ENCODE results near the gene CDH4. TPM values are rescaled to one million over a fixed set of nuclear protein-coding genes. Genes with fewer than 3 reads are reported as not detected.
"Not testable (repeated sequence)": the region's sequence is repeated elsewhere in the genome, so short reads cannot be mapped to it uniquely, and the experiment has no call there.

The CDH4 gene
- total RNA-seq, 2 experiments from 2014 or later: 0.10 to 0.15 TPM

- Mint-ChIP-seq H3K36me3 (ENCODE audit: low read depth) (no peaks in the 10 kb centered on the region), H3K4me1 (ENCODE audit: low read depth) (no peaks in the 10 kb centered on the region), H3K4me3 (no peak overlapping the region), H3K27me3 (ENCODE audit: low read depth) (peaks cover 13% of the 10 kb centered on the region), H3K27ac (no peak overlapping the region), H3K9me3 (peaks cover 2% of the 10 kb centered on the region)
- no peak for DNase-seq
- intact Hi-C loops (cut with micrococcal nuclease): no loop called here
- CTCF ChIA-PET: interaction anchor here (0.7 to 1.2 kb wide), 2 partner anchors 47 to 341 kb away, joined by 3 read pairs; no protein-coding TSS in a partner anchor
Measured at GRCh38 chr20:61478094-61478493, 226.0 kb downstream of the CDH4 start.

DNA sequence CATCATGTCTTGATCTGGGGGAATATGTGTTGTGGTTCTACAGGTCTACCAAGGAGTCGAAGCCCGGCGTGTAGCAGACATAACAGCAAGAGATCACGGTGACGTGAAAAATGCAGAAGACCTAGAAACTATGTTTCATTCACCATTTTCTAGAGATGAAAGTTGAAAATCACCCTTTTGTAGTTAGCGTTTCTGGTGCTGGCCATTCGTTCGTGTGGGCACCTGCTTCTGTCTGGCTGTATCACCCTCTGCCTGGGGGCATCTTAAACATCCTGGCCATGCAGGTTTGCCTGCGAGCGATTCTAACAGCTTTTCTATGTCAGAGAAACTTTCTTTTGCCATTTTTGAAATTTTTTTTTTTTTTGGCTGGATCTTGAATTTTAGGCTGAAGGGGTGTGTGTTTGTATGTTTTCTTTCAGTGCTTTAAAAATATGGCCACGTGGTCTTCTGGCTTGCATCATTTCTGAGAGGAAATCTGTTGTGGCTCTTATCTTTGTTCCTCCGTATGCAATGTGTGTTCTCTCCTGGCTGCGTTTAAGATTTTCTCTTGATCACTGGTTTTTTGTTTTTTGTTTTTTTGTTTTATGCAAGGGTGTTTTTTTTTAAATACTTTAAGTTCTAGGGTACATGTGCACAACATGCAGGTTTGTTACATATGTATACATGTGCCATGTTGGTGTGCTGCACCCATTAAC lies 226.7 kb downstream of the CDH4 start:
- Mint-ChIP-seq H3K27ac (no peak overlapping the region), H3K4me1 (ENCODE audit: low read depth) (no peaks in the 10 kb centered on the region), H3K9me3 (peaks cover 2% of the 10 kb centered on the region), H3K4me3 (no peak overlapping the region), H3K36me3 (ENCODE audit: low read depth) (no peaks in the 10 kb centered on the region), H3K27me3 (ENCODE audit: low read depth) (peaks cover 13% of the 10 kb centered on the region)
- CTCF ChIA-PET: no interaction called here
- intact Hi-C loops (cut with micrococcal nuclease): no loop called here
- no peak for DNase-seq

- H3K4me3 Mint-ChIP-seq; H3K9me3 Mint-ChIP-seq; DNase-seq; CTCF ChIA-PET; H3K4me1 Mint-ChIP-seq (ENCODE audit: low read depth); H3K27ac Mint-ChIP-seq; intact Hi-C loops (cut with micrococcal nuclease); H3K36me3 Mint-ChIP-seq (ENCODE audit: low read depth): not testable (repeated sequence)
- peaks cover 13% of the 10 kb centered on the region for H3K27me3 Mint-ChIP-seq (ENCODE audit: low read depth)
Measured at GRCh38 chr20:61479433-61479832, 227.4 kb downstream of the CDH4 start.

DNA sequence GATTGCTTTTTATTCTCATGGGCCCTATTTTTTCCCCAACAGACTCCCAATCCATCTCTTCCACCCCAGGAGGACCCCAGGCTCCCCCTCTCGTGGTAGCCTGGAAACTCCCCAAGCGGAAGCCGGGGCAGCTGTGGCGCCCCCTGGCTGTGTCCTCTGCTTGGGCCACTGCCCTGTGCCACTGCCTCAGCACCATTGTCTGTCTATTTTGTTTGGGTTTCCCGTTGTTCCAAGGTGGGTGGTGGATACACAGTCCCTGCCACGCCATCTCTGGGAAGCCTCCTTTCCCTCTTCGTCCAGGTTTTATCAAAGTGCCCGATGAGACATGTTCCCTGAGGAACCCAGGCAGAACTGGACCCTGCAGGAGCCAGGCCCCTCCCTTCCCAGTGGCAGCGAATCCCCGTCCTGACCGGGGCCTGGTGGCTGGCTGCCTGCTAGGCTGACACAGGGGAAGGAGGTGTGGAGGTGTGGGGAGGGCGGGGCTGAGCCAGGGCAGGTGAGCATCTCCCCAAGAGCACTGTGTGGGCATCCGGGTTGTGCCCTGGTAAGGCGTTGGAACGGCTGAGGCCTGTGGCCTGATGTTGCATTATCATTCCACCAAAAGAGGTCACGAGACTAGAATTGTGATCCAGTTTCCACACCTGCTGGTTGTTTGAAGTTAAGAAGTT lies 228.2 kb downstream of the CDH4 start:
- CTCF ChIA-PET: no interaction called here
- Mint-ChIP-seq H3K9me3 (peaks cover 2% of the 10 kb centered on the region), H3K27ac (no peak overlapping the region), H3K4me1 (ENCODE audit: low read depth) (no peaks in the 10 kb centered on the region), H3K27me3 (ENCODE audit: low read depth) (peaks cover 13% of the 10 kb centered on the region), H3K36me3 (ENCODE audit: low read depth) (no peaks in the 10 kb centered on the region), H3K4me3 (no peak overlapping the region)
- intact Hi-C loops (cut with micrococcal nuclease): no loop called here
- no peak for DNase-seq

- H3K4me1 Mint-ChIP-seq (ENCODE audit: low read depth): no peaks in the 10 kb centered on the region
- peaks cover 7% of the 10 kb centered on the region for H3K27me3 Mint-ChIP-seq (ENCODE audit: low read depth)
- peaks cover 2% of the 10 kb centered on the region for H3K9me3 Mint-ChIP-seq
- DNase-seq: no peak
- no peak overlapping the region for H3K27ac Mint-ChIP-seq
- CTCF ChIA-PET: interaction anchor here (0.6 kb wide), 1 partner anchor 51 kb away, joined by 5 read pairs; no protein-coding TSS in a partner anchor
- intact Hi-C loops (cut with micrococcal nuclease): no loop called here
- H3K36me3 Mint-ChIP-seq (ENCODE audit: low read depth): no peaks in the 10 kb centered on the region
- H3K4me3 Mint-ChIP-seq: no peak overlapping the region
Measured at GRCh38 chr20:61482056-61482887, 230.2 kb downstream of the CDH4 start.

- Mint-ChIP-seq H3K4me1 (ENCODE audit: low read depth) (no peaks in the 10 kb centered on the region), H3K9me3 (peaks cover 2% of the 10 kb centered on the region), H3K27me3 (ENCODE audit: low read depth) (peaks cover 7% of the 10 kb centered on the region), H3K4me3 (no peak overlapping the region), H3K27ac (no peak overlapping the region), H3K36me3 (ENCODE audit: low read depth) (no peaks in the 10 kb centered on the region)
- intact Hi-C loops (cut with micrococcal nuclease): no loop called here
- CTCF ChIA-PET: no interaction called here
- DNase-seq: no peak
Measured at GRCh38 chr20:61482901-61483300, 230.8 kb downstream of the CDH4 start.

DNA sequence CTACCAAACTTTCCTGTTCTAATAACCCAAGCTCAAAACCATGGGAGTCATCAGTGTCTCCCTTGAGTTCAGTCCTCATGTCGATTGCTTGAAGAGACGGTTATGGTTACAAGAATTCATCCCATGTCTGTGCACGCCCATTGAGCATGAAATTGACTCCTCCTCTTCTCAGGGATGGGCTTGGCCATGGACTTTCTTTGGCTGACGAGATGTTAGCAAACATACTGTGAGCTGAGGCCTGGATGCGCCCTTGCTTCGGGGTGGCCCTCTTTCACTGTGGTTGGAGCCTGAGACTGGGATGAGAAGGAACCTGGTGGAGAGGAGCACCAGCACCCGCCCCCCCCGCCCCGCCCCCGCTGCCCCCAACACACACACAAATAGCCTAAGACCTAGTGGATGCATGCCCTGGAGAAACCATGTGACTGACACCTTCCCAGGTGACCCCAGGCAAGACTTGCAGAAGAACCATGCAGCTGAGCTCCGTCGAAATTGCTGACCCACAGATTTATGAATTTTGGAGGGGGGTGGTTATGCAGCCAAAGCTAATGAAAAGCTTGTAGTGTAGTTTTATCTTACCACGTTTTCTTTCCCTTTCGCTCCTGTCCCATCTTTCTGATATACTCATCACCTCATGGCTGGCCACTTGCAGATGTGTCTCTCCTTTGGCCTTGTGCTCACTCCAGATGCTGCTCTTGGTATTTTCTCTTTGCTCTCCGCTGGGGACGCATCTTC lies 231.4 kb downstream of the CDH4 start:
- DNase-seq: no peak
- H3K4me3 Mint-ChIP-seq: no peak overlapping the region
- no peak overlapping the region for H3K27ac Mint-ChIP-seq
- no peaks in the 10 kb centered on the region for H3K36me3 Mint-ChIP-seq (ENCODE audit: low read depth)
- CTCF ChIA-PET: no interaction called here
- intact Hi-C loops (cut with micrococcal nuclease): no loop called here
- H3K27me3 Mint-ChIP-seq (ENCODE audit: low read depth): peaks cover 5% of the 10 kb centered on the region
- H3K4me1 Mint-ChIP-seq (ENCODE audit: low read depth): no peaks in the 10 kb centered on the region
- peaks cover under 1% of the 10 kb centered on the region for H3K9me3 Mint-ChIP-seq

DNA sequence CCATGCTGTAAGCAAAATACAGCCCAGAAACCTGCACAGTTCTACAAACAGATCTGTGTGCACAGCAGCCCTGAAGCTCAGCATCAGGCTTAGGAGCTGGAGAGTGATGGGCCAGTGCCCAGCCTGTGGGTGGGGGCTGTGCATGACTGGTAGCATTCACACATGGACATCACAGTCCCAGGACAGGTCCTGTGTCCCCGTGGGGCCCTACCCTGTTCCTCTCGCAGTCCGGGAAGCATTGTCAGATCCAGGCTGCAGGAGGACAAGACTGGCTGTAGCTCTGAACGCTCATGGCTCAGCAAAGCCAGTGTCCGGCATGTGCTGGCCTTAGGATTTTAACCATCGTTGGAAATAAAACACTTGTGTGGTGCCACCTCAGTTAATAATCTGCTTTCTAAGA lies 234.1 kb downstream of the CDH4 start:
- no peaks in the 10 kb centered on the region for H3K4me1 Mint-ChIP-seq (ENCODE audit: low read depth)
- CTCF ChIA-PET: no interaction called here
- intact Hi-C loops (cut with micrococcal nuclease): no loop called here
- no peaks in the 10 kb centered on the region for H3K36me3 Mint-ChIP-seq (ENCODE audit: low read depth)
- no peak overlapping the region for H3K27ac Mint-ChIP-seq
- no peak overlapping the region for H3K4me3 Mint-ChIP-seq
- DNase-seq: no peak
- H3K9me3 Mint-ChIP-seq: no peaks in the 10 kb centered on the region
- H3K27me3 Mint-ChIP-seq (ENCODE audit: low read depth): peaks cover 2% of the 10 kb centered on the region

DNA sequence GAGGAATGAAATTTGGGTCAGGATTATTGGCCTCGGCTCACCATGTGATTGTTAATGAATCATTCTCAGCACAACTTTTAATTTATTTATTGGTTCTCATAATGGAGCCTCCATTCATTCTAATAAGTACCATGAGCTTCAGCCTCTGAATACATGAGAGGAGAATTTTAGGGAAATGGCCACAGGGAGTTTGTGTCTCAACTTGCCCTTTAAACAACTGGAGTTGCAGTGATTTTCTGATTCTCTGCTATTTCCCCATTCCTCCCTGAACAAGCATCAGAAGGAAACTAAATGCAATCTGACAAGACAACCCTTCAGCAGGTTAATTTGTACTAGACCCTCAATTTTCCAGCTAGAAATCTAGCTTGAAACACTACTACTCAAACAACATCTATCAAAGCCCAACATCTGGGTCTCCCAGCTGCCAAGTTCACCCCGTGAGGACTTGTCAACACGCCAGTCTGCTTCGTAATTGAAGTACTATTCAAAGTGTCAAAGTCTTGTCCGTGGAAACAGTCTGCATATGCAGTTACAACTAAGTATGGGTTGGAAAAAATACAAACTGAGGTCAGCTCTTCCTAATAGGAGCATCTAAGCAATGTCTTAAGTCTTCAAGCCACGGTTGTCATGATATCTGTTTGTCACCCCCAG lies 235.4 kb downstream of the CDH4 start:
- Mint-ChIP-seq H3K27me3 (ENCODE audit: low read depth) (peaks cover 2% of the 10 kb centered on the region), H3K9me3 (no peaks in the 10 kb centered on the region), H3K27ac (no peak overlapping the region), H3K4me1 (ENCODE audit: low read depth) (no peaks in the 10 kb centered on the region), H3K4me3 (no peak overlapping the region), H3K36me3 (ENCODE audit: low read depth) (no peaks in the 10 kb centered on the region)
- DNase-seq: no peak
- intact Hi-C loops (cut with micrococcal nuclease): no loop called here
- CTCF ChIA-PET: no interaction called here

- Mint-ChIP-seq H3K27ac (no peak overlapping the region), H3K27me3 (ENCODE audit: low read depth) (peaks cover 2% of the 10 kb centered on the region), H3K4me1 (ENCODE audit: low read depth) (no peaks in the 10 kb centered on the region), H3K4me3 (no peak overlapping the region), H3K9me3 (no peaks in the 10 kb centered on the region), H3K36me3 (ENCODE audit: low read depth) (no peaks in the 10 kb centered on the region)
- no peak for DNase-seq
- CTCF ChIA-PET: no interaction called here
- intact Hi-C loops (cut with micrococcal nuclease): no loop called here
Measured at GRCh38 chr20:61487997-61488371, 235.9 kb downstream of the CDH4 start.

- DNase-seq: no peak
- H3K36me3 Mint-ChIP-seq (ENCODE audit: low read depth): no peaks in the 10 kb centered on the region
- intact Hi-C loops (cut with micrococcal nuclease): no loop called here
- no peak overlapping the region for H3K4me3 Mint-ChIP-seq
- H3K27ac Mint-ChIP-seq: no peak overlapping the region
- no peaks in the 10 kb centered on the region for H3K4me1 Mint-ChIP-seq (ENCODE audit: low read depth)
- no peaks in the 10 kb centered on the region for H3K9me3 Mint-ChIP-seq
- peaks cover 1% of the 10 kb centered on the region for H3K27me3 Mint-ChIP-seq (ENCODE audit: low read depth)
- CTCF ChIA-PET: no interaction called here
Measured at GRCh38 chr20:61490721-61491120, 238.7 kb downstream of the CDH4 start.

DNA sequence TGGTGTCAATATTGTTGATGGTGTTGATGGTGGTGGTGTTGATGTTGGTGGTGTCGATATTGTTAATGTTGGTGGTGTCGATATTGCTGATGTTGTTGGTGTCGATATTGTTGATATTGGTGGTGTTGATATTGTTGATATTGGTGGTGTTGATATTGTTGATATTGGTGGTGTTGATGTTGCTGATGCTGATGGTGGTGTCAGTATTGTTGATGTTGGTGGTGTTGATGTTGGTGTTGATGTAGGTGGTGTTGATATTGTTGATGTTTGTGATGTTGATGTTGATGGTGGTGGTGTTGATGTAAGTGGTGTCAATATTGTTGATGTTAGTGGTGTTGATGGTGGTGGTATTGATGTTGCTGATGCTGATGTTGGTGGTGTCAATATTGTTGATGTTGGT lies 240.0 kb downstream of the CDH4 start:
- H3K4me3 Mint-ChIP-seq: no peak overlapping the region
- H3K9me3 Mint-ChIP-seq: no peaks in the 10 kb centered on the region
- H3K27me3 Mint-ChIP-seq (ENCODE audit: low read depth): no peaks in the 10 kb centered on the region
- H3K4me1 Mint-ChIP-seq (ENCODE audit: low read depth): no peaks in the 10 kb centered on the region
- CTCF ChIA-PET: no interaction called here
- H3K27ac Mint-ChIP-seq: no peak overlapping the region
- DNase-seq: no peak
- intact Hi-C loops (cut with micrococcal nuclease): no loop called here
- no peaks in the 10 kb centered on the region for H3K36me3 Mint-ChIP-seq (ENCODE audit: low read depth)
